ENCODE data around the gene PMFBP1.

DNA sequence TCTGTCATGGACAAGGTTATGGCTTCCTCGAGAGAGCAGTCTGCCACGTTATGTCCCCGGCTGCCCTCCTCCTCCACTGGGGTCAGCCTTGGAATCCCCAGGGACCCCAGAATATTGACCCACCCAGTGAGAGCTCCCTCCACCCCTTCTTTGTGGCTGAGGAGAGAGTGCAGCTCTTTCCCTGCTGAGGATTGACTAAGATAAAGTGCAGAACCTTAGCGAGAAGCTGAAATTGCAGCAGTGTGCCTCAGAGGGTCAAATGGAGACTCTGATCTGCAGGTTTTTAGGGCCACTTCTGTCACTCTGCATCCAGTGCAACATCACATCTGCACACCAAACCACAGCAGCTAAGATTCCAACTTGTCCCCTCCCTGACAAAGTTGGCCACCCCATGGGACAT is 25.6 kb upstream of the PMFBP1 start:
- no peak for TF ChIP-seq POLR2A (IDR thresholded peaks at IDR 0.05; ENCODE audit: low read depth, low read length)
- TF ChIP-seq POLR2AphosphoS5 (IDR thresholded peaks at IDR 0.05; ENCODE audit: low read depth, low read length) = no peak
